ENCODE measurements around the gene CACNB2.

DNA sequence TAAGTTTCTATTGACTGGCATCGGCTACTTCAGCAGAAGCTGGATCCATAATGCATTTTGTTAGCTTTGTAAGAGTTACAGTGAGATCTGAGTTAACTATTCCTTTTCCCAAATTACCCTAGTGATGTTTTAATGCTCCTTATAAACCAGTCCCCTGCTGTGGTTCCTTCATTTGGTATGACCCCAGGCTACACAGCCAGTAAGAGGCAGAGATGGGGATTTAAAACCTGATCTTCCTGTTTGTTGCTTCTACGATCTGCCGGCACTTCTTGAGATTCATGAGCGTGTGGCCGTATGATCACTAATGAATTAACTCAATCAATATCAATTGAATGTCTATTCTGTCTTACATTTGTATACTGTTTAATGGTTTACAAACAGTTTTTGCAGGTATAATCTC is 86.1 kb downstream of the CACNB2 start:
- no peak for TF ChIP-seq EZH2 (IDR thresholded peaks at IDR 0.05; ENCODE audit: borderline replicate concordance, control insufficient read depth, low read depth, low read length)
- no peak for TF ChIP-seq POLR2A (IDR thresholded peaks at IDR 0.05; ENCODE audit: low read depth, low read length)

All from GM12878 (cell line).